ENCODE measurements around the gene FAM114A1.

The FAM114A1 gene

DNA sequence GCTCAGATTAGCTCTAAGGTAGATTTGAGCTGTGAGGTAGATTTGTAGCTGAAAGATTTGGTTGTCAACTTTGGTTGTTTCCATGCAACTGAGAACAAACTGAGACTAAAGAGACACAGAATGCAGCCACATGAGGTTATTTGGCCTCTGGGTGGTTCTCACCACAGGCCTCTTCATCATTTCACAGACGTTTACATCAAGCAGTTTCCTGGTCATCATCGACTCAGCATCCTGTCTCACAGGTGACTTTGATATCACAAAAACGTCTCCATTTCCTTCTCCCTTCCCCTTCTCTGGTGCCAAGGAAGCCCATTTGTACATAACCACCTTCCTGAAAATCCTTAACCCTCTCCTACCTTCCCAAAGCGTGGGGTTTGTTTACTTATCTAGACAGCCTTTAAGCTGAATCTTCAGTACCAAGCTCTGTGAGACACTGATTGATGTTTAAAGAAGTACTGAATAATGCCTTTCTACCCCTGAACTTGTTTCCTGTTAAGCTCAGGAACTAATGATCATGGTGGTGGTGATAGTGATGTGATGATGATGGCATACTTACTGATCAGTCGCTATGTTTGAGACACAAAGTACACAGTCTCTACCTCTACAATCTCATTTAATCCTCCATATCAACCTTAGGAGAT lies 81.9 kb downstream of the FAM114A1 start:
- TF ChIP-seq, protein P1, sequence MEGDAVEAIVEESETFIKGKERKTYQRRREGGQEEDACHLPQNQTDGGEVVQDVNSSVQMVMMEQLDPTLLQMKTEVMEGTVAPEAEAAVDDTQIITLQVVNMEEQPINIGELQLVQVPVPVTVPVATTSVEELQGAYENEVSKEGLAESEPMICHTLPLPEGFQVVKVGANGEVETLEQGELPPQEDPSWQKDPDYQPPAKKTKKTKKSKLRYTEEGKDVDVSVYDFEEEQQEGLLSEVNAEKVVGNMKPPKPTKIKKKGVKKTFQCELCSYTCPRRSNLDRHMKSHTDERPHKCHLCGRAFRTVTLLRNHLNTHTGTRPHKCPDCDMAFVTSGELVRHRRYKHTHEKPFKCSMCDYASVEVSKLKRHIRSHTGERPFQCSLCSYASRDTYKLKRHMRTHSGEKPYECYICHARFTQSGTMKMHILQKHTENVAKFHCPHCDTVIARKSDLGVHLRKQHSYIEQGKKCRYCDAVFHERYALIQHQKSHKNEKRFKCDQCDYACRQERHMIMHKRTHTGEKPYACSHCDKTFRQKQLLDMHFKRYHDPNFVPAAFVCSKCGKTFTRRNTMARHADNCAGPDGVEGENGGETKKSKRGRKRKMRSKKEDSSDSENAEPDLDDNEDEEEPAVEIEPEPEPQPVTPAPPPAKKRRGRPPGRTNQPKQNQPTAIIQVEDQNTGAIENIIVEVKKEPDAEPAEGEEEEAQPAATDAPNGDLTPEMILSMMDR (IDR thresholded peaks at IDR 0.05; ENCODE audit: low read depth, low read length): no peak
- H3K4me3 ChIP-seq (ENCODE audit: low read depth, low read length): no peak overlapping the region

DNA sequence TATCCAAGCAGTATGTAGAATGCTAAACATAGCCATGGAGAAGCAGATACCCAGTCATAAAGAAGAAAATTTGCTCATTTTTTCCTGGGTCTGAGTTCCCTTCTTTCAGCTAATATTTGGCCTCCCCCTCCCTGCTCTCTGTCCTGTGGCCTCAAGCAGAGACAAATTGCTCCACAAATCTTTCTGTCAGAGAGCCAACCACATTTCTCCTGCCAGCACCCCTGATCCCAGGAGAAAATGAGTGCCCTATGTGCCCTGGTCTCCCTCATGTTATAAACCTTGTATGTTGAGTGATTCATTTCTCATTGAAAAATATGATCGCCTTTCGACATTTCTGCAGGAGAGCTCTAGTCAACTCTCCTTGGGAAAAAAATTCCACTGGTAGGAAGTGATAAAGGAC lies 82.6 kb downstream of the FAM114A1 start:
- H3K4me3 ChIP-seq (ENCODE audit: low read depth, low read length): no peak overlapping the region
- TF ChIP-seq, protein P1 (IDR thresholded peaks at IDR 0.05; ENCODE audit: low read depth, low read length): no peak

DNA sequence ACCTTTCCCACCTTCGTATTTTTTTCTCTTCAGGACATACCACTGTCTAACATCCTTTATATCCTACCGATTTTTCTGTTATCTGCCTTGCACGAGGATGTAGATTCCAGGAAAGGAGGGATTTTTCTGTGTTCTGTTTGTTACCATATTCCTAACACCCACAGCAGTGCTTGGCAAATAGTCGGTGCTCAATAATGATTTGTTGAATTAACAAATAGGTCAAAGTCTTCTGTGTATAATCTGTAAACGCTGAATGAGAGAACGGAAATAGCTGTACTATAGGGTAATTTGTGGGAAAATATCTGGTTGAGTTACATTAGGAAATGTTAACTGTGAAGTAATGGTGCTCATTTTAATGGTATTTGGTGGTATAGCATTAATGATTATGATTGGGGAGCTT lies 83.1 kb downstream of the FAM114A1 start:
- TF ChIP-seq, protein P1 (IDR thresholded peaks at IDR 0.05; ENCODE audit: low read depth, low read length): no peak
- H3K4me3 ChIP-seq (ENCODE audit: low read depth, low read length): no peak overlapping the region

DNA sequence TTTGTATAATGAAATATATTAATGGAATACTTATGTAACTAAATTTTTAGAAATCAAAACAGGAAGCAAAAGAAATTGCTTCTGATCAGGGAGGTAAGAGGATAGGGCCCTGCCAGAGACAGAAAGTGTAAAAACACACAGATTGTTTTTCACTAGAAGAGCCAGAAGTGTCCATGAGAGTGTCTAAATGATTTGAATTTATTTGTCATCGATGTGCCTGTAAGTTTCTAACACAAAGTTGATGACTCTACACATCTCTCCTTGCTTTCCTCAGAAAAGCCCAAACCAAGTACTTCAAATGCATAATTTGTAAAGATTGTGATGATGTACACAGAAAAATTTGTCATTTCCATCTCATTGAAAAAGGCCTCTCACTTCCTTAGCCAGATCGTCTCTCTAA lies 84.0 kb downstream of the FAM114A1 start:
- TF ChIP-seq, protein P1 (IDR thresholded peaks at IDR 0.05; ENCODE audit: low read depth, low read length): no peak

DNA sequence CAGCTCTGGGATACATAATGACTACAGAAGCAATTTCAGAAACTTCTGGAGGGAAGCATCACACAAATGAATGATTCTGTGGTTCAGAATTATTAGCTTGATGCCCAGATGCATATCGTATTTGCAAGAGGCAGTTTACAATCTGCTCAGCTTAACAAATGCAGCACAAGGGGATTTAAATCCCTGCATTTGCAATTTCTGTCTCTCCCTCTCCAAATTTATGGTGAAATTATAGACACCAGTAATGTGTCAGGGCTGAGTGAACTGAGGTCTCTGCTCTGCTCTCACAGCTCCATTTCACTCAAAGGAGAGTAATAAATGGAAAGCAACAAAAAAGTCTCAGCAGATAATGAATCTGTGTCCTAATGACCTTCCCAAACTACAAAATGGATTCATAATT lies 84.4 kb downstream of the FAM114A1 start:
- TF ChIP-seq, protein P1 (IDR thresholded peaks at IDR 0.05; ENCODE audit: low read depth, low read length): no peak

More for the DNA sequence above, 84.0 kb downstream of the FAM114A1 start:
- no peak overlapping the region for H3K4me3 ChIP-seq (ENCODE audit: low read depth, low read length)

DNA sequence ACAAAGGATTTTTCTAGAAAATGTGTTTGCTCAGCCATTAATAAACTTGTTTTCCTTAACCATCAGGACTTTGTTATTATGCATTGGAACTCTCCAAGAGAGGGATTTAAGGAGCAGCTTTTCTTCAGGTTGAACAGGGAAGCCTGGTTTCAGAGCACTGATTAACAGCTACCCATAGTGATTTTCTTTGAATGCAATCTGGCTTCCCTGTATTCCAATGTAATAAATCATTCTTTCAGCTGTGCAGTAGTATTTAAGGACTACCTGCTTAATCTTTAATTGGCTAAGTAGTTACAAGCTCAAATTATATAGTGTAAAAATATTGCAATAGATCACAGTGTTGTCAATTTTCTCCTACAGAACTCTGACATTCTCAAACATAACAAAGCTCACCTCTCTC lies 87.1 kb downstream of the FAM114A1 start:
- TF ChIP-seq, protein P1 (IDR thresholded peaks at IDR 0.05; ENCODE audit: low read depth, low read length): no peak
- no peak overlapping the region for H3K4me3 ChIP-seq (ENCODE audit: low read depth, low read length)

More for the DNA sequence above, 84.4 kb downstream of the FAM114A1 start:
- H3K4me3 ChIP-seq (ENCODE audit: low read depth, low read length): no peak overlapping the region

DNA sequence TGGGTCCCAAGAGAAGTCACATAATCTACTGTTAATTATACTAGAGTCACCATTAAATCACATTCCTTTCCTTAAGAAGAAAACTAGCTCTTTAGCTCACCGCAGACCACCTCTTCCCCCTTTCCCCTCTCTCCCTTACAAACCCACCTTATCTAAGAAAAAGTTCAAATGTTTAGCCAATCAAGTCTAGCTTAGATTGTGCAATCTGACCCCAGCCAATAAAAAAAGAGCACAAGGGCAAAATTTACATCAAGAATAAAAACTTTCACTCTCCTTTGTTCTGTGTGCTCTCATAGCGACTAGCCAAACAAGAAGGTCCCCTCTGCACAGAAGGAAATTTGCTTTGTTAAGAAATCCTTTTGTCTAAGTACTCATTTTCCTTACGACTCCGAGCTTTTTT lies 88.4 kb downstream of the FAM114A1 start:
- TF ChIP-seq, protein P1 (IDR thresholded peaks at IDR 0.05; ENCODE audit: low read depth, low read length): no peak

More for the DNA sequence above, 88.4 kb downstream of the FAM114A1 start:
- H3K4me3 ChIP-seq (ENCODE audit: low read depth, low read length): no peak overlapping the region

Data from WI38 (cell line).